GM12874 (cell line): Measurements from ENCODE around the gene MLLT6.
A peak's percentile ranks its signal among the peaks of the same experiment; 100 is the strongest.

Experiments
- TF ChIP-seq, protein P1 (sequence below): IDR thresholded peaks from 2 replicates; pipeline ENCODE4 v1.5.1; 2011; ENCODE audit warnings: low read depth, mild to moderate bottlenecking, control low read depth, low read length, moderate library complexity; ENCODE audit not compliant: insufficient read depth

The MLLT6 gene

DNA sequence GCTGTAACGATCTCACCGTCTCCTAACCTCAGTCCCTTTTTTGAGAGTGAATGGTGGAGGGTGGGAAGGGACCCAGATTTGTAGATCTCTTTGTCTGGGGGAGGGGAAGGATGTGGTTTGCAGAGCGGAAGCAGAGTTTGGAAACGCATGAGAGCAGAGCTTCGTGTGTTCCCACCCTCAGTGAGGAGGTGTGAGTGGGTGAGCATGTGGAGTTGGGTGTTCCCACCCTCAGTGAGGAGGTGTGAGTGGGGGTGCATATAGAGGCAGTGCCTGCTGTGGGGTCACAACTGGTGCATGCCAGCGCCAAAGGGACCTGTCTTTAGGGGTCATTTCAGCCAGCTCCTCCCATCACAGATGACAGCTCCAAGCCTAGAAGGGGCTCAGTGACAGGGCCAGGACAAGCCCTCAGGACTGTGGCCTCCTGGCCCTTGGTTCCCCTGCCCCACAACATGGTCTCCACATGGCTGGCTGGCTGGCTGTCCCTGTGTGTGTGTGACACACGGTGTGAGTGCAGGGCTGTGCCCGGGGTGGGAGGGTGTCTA, 23.3 kb downstream of the MLLT6 start:
- TF ChIP-seq, protein P1, sequence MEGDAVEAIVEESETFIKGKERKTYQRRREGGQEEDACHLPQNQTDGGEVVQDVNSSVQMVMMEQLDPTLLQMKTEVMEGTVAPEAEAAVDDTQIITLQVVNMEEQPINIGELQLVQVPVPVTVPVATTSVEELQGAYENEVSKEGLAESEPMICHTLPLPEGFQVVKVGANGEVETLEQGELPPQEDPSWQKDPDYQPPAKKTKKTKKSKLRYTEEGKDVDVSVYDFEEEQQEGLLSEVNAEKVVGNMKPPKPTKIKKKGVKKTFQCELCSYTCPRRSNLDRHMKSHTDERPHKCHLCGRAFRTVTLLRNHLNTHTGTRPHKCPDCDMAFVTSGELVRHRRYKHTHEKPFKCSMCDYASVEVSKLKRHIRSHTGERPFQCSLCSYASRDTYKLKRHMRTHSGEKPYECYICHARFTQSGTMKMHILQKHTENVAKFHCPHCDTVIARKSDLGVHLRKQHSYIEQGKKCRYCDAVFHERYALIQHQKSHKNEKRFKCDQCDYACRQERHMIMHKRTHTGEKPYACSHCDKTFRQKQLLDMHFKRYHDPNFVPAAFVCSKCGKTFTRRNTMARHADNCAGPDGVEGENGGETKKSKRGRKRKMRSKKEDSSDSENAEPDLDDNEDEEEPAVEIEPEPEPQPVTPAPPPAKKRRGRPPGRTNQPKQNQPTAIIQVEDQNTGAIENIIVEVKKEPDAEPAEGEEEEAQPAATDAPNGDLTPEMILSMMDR: no peak

DNA sequence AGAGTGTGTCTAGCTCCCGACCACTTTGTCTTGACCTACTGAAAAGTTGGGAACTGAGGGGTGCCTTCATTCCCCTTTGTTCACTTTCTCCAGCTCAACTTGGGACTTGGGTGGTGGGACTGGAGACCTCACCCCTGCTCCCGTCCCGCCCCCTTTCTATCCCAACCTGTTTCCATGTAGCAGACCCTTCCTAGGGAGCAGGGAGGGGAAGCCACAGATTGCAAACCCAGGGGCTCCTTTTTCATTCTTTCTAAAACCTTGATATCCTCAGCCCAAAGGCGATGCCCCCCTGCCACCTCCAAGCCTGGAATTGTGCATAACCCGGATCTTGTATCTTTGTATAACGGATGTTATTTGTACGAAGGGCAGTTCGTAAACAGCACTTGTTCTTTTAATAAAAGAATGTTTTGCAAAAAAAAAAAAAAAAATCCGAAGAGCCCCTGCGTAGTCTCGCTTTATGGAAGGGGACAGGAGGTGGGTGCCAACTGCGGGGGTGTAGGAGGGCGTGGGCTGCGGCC, 24.4 kb downstream of the MLLT6 start:
- TF ChIP-seq, protein P1: no peak

DNA sequence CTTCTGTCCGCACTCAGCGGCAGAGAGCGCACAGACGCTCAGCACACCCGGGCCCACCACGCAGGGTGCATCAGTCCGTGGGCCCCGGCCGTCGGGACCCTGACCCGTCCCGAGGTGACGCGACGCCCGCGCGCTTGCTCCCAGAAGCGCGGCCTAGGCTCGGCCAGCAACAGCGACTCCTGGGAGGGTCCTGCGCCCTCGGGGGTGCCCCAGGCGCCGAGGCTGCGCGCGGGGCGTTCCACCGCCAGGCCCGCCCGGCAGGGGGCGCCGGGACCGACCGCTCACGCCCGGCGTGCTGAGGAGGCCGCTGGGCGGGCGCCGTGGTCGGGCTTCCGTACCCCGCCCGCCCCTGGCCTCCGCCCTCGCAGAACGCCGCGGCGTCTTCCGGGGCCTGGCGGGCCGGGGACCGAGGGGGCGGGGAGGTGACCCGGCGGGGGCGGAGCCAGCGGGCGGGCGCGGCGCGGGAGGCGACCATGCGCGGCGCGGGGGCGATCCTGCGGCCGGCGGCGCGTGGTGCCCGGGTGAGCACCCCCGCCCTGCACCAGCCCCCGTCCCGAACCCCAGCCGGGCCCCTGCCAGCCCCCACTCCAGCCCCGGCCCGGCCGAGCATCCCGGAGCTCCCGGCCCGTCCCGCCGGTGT, 24.9 kb downstream of the MLLT6 start, which contains the start of gene CISD3:
Gene CISD3 (plus strand): TSS at position 456 of the 640 bp plus-strand sequence. CDS start 18 bp downstream, at position 474.
- TF ChIP-seq, protein P1: peak; percentile 87

DNA sequence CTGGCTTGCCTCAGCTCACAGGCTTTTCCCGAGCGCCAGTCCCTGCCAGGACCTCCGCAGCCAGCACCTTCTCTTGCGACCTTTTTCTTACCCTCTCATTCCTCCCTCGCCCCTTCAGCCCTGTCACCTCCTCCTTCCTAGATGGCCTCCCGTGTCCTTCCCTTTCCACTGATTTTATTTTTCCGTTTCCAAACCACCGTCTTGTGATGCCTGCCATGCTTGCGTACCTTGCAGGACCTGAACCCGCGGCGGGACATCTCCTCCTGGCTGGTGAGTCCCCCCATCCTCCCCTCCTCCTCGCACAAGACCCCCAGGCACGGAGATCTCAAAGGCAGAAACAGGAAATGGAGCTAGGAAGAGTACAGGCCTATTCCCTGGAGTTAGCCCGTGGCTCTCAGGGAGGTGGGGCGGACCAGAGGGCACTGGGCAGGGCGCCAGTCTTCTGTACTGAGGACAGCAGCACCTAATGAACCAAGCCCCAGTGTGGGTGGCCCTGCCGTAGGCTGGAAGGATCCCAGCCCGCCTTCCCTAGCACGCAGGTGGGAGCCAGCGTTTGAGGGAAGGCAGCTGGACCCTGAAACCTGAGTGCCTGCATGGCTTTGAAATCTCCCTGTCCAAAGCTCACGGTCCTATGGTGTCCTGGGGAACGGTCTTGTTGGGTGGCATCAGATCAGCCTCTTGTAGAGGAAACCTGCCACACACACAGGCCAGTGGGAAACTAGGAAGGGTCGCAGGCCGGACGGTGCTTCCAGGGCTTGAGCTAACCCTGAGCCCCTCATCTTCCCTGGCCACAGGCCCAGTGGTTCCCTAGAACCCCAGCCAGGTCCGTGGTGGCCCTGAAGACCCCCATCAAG, 25.7 kb downstream of the MLLT6 start:
- TF ChIP-seq, protein P1: no peak

DNA sequence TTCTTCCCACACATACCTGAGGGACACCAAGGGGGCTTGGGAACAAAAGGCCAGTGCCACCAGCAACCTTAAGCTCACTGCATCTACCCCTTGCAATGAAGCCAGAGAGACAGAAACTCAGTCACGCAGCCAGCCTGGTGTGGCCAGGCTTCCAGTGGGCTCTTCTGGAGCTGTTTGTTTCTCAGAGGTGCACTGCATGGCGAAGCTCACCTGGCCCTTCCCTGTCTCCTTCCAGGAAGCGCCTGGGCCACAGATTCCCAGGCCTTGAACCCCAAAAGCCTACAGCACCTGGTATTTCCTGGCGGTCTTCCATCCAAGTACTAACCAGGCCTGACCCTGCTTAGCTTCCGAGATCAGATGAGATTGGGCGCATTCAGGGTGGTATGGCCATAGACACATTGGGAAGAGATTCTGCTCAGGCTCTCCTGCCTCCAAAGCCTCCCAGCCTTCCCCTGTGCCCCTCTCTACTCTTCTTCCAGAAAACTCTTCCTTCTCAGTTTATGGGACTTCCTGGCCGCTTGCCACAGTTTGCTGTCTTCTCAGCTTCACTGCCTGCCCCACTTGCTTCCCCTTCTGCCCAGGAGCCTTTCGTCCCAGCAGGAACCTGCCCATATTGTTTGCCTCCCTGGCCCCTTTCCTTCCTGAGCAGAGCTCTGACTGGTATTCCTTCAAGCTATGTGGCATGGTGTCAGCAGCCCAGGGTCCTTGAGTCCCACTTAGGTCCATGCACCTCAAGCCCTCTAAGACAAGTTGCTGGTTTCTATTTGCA, 26.6 kb downstream of the MLLT6 start:
- TF ChIP-seq, protein P1: no peak

DNA sequence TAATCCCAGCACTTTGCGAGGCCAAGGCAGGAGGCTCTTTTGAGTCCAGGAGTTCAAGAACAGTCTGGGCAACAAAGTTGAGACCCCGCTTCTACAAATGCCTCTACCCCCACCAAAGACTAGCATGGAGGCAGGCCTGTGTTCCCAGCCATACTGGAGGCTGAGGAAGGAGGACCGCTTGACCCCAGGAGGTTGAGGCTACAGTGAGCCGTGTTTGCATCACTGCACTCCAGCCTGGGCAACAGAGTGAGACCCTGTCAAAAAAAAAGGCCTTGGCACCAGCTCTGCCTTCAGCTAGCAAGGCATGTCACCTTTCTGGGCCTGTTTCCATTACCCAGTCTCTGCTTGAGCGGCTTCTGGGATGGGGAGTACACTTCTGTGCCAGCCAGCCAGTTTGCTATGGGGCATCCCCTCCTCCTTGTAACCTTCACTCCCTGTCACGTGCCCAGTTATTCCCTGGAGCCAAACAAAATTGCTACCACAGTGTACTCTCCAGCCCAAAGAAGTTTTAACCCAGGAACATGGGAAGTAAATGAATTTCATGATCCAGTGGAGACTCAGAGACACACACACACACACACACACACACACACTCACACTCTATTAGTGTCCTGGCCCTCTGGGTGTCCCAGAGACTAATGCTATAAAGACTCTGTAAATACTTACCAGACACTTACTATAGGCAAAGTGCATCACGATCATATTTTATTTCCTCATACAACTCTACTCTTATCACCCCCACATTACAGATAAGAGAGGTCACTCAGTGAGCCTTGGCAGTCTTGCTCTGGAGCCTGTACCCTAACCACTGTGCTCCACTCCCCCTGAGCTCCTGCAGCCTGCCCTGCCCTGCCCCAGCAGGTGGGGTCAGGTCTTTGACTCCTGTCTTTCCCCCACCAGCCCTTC, 27.6 kb downstream of the MLLT6 start:
- TF ChIP-seq, protein P1: no peak
